ENCODE results near the gene ATAD1.
"Not testable (repeated sequence)": the region's sequence is repeated elsewhere in the genome, so short reads cannot be mapped to it uniquely, and the experiment has no call there.

Gene ATAD1, protein sequence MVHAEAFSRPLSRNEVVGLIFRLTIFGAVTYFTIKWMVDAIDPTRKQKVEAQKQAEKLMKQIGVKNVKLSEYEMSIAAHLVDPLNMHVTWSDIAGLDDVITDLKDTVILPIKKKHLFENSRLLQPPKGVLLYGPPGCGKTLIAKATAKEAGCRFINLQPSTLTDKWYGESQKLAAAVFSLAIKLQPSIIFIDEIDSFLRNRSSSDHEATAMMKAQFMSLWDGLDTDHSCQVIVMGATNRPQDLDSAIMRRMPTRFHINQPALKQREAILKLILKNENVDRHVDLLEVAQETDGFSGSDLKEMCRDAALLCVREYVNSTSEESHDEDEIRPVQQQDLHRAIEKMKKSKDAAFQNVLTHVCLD

DNA sequence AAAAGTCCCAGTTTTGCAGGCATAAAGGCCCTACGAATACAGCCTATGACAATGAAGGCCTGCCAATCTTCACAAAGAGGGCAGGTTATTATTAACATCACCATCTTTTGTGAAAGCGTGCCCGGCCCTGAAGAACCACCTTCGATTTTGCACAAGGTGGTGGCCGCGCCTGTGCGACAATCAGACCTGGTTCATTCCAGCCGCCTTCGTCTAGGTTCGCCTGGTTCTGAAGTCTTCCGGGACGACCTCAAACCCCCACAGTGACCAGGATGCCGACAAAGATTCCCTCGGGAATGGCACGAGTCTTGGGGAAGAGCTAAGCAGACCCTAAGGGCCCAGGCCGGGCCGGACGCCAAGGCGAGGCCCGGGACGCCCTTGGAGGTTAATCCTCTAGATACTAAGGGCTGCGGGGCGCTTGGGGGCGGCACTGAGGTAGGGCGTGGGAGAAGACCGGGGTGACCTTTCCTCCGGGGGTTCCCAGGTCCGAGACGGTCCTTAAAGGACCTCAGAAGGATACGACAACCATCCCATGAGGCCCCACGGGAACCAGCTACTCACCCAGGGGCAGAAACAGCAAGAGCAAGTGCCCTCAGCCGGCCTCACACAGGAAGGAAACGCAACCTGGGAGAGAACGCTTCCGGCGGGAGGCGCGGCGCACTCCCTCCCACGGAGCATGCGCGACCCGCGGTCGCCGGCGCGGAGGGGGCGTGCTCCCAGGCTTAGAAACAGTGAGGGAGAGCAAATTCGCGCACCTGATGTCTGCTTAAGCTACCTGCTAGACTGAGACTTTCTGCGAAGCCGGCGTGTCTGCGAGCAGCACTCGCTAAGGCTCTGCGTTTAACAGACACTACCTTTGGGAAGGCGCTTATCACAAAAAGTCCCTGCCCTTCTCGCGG lies at the start of gene ATAD1:
TSS of gene ATAD1 (minus strand) at position 618 of the 896 bp plus-strand sequence. CDS start 3,627 bp downstream, outside the sequence.
- DNase-seq, result peak; percentile 89

- no peak for DNase-seq
These were observed 49.4 kb upstream of the ATAD1 start for GRCh38 chr10:87867453-87867852.

- no peak for DNase-seq
These were observed 48.5 kb upstream of the ATAD1 start for GRCh38 chr10:87866412-87866974.

DNA sequence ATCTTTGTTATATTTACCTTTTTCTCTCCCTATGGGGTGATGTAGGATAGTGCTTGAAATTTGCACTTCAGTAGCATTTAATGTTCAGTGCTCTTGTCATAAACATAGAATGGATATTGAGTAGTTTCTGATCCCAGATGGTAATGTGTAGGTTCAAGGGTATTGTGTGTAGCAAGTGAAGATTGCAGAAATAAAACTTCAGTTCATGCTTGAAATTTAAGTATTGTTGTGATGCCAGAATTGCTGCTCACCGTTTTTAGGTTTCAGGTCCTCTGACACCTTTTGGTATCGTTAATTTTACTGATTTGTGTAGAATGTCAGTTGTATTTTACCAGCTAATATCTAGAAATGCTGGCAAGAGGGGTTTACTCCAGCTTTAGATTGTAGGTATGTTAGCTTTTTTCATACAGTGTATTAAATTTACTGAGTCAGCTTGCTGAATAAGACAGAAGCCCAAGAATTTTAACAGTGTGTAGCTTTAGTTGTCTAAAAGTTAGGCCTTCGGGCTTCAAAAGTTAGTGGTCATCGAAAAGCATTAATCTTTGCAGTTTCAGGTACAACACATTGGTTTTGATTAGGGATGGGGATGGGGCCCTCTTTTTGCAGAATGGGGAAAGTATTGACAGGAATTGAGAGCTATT lies 47.3 kb upstream of the ATAD1 start:
- DNase-seq, result no peak

GRCh38 chr10:87864496-87865059 lies 46.6 kb upstream of the ATAD1 start:
- peak; percentile 34 for DNase-seq

DNA sequence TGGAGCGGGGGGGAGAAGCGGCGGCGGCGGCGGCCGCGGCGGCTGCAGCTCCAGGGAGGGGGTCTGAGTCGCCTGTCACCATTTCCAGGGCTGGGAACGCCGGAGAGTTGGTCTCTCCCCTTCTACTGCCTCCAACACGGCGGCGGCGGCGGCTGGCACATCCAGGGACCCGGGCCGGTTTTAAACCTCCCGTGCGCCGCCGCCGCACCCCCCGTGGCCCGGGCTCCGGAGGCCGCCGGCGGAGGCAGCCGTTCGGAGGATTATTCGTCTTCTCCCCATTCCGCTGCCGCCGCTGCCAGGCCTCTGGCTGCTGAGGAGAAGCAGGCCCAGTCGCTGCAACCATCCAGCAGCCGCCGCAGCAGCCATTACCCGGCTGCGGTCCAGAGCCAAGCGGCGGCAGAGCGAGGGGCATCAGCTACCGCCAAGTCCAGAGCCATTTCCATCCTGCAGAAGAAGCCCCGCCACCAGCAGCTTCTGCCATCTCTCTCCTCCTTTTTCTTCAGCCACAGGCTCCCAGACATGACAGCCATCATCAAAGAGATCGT lies 46.0 kb upstream of the ATAD1 start:
- peak; percentile 53 for DNase-seq

- DNase-seq, result peak; percentile 94
These were observed 45.3 kb upstream of the ATAD1 start, which contains the start of the genes KLLN and PTEN for GRCh38 chr10:87863053-87863943. KLLN (minus strand) TSS chr10:87863533; CDS start chr10:87862487, 1,046 bp downstream. PTEN (plus strand) TSS chr10:87863625; CDS start chr10:87864470, 845 bp downstream.

DNA sequence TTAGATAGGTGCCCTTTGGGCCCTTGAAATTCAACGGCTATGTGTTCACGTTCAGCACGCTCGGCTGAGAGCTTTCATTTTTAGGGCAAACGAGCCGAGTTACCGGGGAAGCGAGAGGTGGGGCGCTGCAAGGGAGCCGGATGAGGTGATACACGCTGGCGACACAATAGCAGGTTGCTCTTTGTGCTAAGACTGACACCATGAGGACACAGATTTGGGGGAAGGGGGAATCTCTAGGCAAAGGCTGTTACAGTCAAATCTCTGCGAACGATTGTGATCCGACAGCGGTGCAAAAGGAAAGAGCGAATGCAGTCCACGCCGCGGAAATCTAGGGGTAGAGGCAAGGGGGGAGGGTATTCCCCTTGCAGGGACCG lies 44.6 kb upstream of the ATAD1 start:
- DNase-seq, result peak; percentile 60

DNA sequence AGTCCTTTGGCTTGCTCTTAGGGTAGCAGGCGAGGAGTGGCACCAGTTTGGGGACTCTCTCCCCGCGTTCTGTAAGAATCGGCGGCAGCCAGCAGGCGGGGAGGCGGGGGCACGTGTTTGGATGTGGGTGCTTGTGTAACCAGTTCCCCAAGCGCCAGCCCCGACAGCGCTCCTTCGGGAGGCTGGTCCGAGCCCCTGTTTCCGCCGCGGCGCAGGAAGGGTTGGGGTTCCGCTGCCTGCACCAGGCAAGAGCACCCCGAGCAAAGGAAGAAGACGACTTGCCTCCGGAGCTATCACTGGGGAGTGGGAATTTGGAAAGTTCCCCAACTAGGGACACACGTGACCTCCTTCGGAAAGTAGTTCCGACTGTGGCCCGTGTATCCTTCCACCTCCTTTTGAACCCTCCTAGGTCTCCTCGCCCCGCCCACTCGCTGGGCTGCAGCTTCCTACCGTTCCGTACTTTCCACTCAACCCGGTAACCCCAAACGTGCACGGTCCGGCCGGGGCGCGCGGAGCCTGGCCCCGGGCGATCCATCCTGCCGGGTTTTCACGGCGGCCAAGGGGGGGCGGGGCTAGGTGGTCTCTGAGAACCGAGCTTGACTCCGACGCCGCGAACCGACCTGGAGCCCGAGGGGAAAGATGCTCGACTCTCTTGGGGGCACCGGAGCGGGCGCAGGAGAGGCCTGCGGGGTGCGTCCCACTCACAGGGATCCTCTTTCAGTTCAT lies 44.1 kb upstream of the ATAD1 start:
- peak; percentile 95 for DNase-seq

- DNase-seq, result peak; percentile 83
These were observed 43.5 kb upstream of the ATAD1 start for GRCh38 chr10:87861566-87861952.

DNA sequence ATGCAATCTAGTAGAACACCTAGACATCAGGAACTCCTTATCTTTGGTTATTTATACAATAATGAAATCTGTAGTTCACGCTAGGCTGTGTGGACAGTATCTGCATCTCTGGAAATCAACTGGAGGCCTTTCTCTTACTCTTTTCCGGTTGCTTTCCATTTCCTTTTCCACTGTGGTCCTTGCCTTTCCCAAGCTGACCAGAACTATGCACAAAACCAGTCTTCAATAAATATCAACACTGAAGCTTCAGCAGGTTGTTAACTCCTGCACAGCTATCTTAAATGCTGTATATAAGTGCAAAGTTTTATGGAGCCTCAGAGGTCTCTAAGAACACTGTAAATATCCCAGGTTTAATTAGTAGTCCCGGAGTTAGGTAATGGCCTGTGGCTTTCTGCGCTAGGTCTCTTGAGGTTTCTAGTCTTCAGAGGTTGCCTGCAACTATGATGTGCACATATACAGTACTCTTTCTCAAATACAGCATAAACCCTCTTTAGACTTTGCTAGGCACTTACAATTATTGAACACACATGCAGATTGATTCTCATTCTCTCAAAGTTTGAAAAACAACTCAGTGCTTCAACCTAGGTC lies 42.9 kb upstream of the ATAD1 start:
- DNase-seq, result no peak

GRCh38 chr10:87860156-87860795 lies 42.2 kb upstream of the ATAD1 start:
- DNase-seq, result peak; percentile 73

DNA sequence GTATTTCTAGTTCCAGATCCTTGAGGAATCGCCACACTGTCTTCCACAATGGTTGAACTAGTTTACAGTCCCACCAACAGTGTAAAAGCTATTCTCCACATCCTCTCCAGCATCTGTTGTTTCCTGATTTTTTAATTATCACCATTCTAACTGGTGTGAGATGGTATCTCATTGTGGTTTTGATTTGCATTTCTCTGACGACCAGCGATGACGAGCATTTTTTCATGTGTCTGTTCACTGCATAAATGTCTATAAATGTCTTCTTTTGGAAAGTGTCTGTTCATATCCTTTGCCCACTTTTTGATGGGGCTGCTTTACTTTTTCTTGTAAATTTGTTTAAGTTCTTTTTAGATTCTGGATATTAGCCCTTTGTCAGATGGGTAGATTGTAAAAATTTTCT lies 37.6 kb upstream of the ATAD1 start:
- not testable (repeated sequence) for DNase-seq

DNA sequence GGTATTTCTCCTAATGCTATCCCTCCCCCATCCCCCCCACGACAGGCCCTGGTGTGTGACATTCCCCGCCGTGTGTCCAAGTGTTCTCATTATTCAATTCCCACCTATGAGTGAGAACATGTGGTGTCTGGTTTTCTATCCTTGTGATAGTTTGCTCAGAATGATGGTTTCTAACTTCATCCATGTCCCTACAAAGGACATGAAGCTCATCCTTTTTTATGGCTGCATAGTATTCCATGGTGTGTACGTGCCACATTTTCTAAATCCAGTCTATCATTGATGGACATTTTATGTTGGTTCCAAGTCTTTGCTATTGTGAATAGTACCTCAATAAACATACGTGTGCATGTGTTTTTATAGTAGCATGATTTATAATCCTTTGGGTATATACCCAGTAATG lies 37.2 kb upstream of the ATAD1 start:
- not testable (repeated sequence) for DNase-seq

- no peak for DNase-seq
These were observed 34.1 kb upstream of the ATAD1 start for GRCh38 chr10:87852089-87852488.

GRCh38 chr10:87850742-87851205 lies 32.7 kb upstream of the ATAD1 start:
- peak; percentile 37 for DNase-seq

DNA sequence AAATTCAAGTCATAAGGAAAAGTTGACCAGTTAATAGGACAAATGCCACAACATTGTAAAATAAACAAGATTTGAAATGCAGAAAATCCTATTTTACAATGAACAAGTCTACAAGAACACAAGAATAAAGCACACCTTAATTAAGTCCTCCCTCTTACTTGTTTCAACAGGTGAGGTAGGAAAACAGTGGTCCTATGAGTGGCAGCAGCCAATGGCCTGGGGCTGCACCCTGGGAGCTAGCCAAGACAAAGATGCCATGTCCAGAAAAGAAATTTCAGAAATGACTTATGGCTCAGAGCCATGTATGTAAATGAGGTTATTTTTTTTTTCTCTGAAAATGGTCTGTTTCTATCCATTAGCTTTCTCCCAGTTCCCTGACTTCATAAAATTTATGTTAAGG lies 31.0 kb upstream of the ATAD1 start:
- no peak for DNase-seq

DNA sequence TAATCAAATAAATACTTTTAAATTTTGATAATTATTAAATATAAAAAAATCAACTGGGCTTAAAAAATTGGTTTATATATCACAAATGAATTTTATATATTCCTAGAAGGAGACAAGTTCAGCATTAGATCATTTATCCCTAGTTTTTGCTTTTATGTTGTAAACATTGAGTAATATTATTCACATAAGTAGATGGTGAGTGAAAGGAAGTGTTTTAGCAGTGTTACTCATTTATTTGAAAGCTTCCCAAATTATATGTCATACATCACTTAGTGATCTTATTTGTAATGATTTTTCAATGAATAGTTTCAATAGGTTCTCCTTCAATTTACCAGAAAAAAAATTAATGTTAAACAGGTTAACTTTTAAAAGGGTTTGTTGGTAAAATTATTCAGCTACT lies 29.5 kb upstream of the ATAD1 start:
- DNase-seq, result peak; percentile 23

DNA sequence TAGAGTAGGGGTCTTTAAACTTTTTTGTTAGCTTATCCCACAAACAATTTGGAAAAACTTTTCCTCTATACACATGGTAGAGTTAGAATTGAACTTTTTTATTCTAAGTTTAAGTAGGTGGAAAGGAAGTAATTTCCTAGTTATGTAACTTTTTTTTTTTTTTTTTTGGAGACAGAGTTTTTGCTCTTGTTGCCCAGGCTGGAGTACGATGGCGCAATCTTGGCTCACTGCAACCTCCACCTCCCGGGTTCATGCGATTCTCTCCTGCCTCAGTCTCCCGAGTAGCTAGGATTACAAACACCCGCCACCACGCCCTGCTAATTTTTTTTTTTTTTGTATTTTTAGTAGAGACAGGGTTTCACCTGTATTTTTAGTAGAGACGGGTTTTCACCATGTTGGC lies 28.7 kb upstream of the ATAD1 start:
- not testable (repeated sequence) for DNase-seq

Data from suppressor macrophage treated with lipopolysaccharide for 4 hours (primary cell).